GM12872 (cell line): Measurements from ENCODE around the gene FSTL3.

Source experiments
- CTCF ChIP-seq: IDR thresholded peaks from 3 replicates; pipeline ENCODE4 v1.5.1; 2011; ENCODE audit warnings: low read depth, mild to moderate bottlenecking, low read length, moderate library complexity; ENCODE audit not compliant: insufficient read depth

FSTL3 gene

GRCh38 chr19:732148-733069 lies 56.2 kb downstream of the FSTL3 start:
- no peak for TF ChIP-seq CTCF
